ENCODE data around the gene SMURF2. TPM values are rescaled to one million over a fixed set of nuclear protein-coding genes. Genes with fewer than 3 reads are reported as not detected.

Gene SMURF2
- total RNA-seq, 2 donors from 2014 or later = 30.5 to 39.8 TPM

GRCh38 chr17:64647817-64648216, 14.3 kb downstream of the SMURF2 start:
- Histone ChIP-seq H3K36me3 (peaks cover 4% of the 10 kb centered on the region), H3K4me1 (ENCODE audit: control insufficient read depth in 1 of 2, low read depth in 2 of 2) (peaks cover 15 to 25% of the 10 kb centered on the region in 2 donors), H3K4me3 (no peak overlapping the region), H3K27ac (no peak overlapping the region), H3K27me3 (replicated peaks; ENCODE audit: insufficient read depth) (no peaks in the 10 kb centered on the region), H3K9me3 (no peaks in the 10 kb centered on the region)
- ATAC-seq (ENCODE audit: insufficient number of reproducible peaks, low FRiP score, low read depth) (no peak), DNase-seq (ENCODE audit: low spot score) (no peak)
- TF ChIP-seq CTCF (IDR thresholded peaks at IDR 0.05) = no peak

- no peaks in the 10 kb centered on the region for H3K36me3 ChIP-seq
- no peak overlapping the region for H3K4me3 ChIP-seq
- H3K4me1 ChIP-seq (ENCODE audit: control insufficient read depth in 1 of 2, low read depth in 2 of 2) = peaks cover 6 to 36% of the 10 kb centered on the region in 2 donors
- no peak for ATAC-seq (ENCODE audit: insufficient number of reproducible peaks, low FRiP score, low read depth)
- H3K27ac ChIP-seq = no peak overlapping the region
- no peak for TF ChIP-seq CTCF (IDR thresholded peaks at IDR 0.05)
- no peaks in the 10 kb centered on the region for H3K27me3 ChIP-seq (replicated peaks; ENCODE audit: insufficient read depth)
- no peaks in the 10 kb centered on the region for H3K9me3 ChIP-seq
- DNase-seq (ENCODE audit: low spot score) = no peak
Observed at GRCh38 chr17:64639516-64639915, 22.6 kb downstream of the SMURF2 start.

- Histone ChIP-seq H3K4me3 (no peak overlapping the region), H3K27me3 (replicated peaks; ENCODE audit: insufficient read depth) (no peaks in the 10 kb centered on the region), H3K36me3 (no peaks in the 10 kb centered on the region), H3K4me1 (ENCODE audit: control insufficient read depth in 1 of 2, low read depth in 2 of 2) (peaks cover 9 to 36% of the 10 kb centered on the region in 2 donors), H3K9me3 (no peaks in the 10 kb centered on the region), H3K27ac (no peak overlapping the region)
- DNase-seq (ENCODE audit: low spot score) = no peak
- no peak for TF ChIP-seq CTCF (IDR thresholded peaks at IDR 0.05)
- ATAC-seq (ENCODE audit: insufficient number of reproducible peaks, low FRiP score, low read depth) = no peak
Observed at GRCh38 chr17:64638552-64639203, 23.4 kb downstream of the SMURF2 start.

- peaks cover 9 to 32% of the 10 kb centered on the region in 2 donors for H3K4me1 ChIP-seq (ENCODE audit: control insufficient read depth in 1 of 2, low read depth in 2 of 2)
- ATAC-seq (ENCODE audit: insufficient number of reproducible peaks, low FRiP score, low read depth) = no peak
- DNase-seq (ENCODE audit: low spot score) = no peak
- no peaks in the 10 kb centered on the region for H3K9me3 ChIP-seq
- H3K27me3 ChIP-seq (replicated peaks; ENCODE audit: insufficient read depth) = no peaks in the 10 kb centered on the region
- no peak overlapping the region for H3K27ac ChIP-seq
- no peaks in the 10 kb centered on the region for H3K36me3 ChIP-seq
- no peak for TF ChIP-seq CTCF (IDR thresholded peaks at IDR 0.05)
- H3K4me3 ChIP-seq = no peak overlapping the region
Observed at GRCh38 chr17:64635647-64636305, 26.3 kb downstream of the SMURF2 start.

GRCh38 chr17:64634218-64634617, 27.9 kb downstream of the SMURF2 start:
- DNase-seq (ENCODE audit: low spot score) (no peak), ATAC-seq (ENCODE audit: insufficient number of reproducible peaks, low FRiP score, low read depth) (no peak)
- TF ChIP-seq CTCF (IDR thresholded peaks at IDR 0.05) = no peak
- H3K27me3 ChIP-seq (replicated peaks; ENCODE audit: insufficient read depth) = no peaks in the 10 kb centered on the region
- no peak overlapping the region for H3K27ac ChIP-seq
- peaks cover 9 to 38% of the 10 kb centered on the region in 2 donors for H3K4me1 ChIP-seq (ENCODE audit: control insufficient read depth in 1 of 2, low read depth in 2 of 2)
- H3K9me3 ChIP-seq = no peaks in the 10 kb centered on the region
- no peak overlapping the region for H3K4me3 ChIP-seq
- no peaks in the 10 kb centered on the region for H3K36me3 ChIP-seq
